ENCODE data around the gene CEP170.
"Not testable (repeated sequence)": the region's sequence is repeated elsewhere in the genome, so short reads cannot be mapped to it uniquely, and the experiment has no call there.

Gene CEP170

DNA sequence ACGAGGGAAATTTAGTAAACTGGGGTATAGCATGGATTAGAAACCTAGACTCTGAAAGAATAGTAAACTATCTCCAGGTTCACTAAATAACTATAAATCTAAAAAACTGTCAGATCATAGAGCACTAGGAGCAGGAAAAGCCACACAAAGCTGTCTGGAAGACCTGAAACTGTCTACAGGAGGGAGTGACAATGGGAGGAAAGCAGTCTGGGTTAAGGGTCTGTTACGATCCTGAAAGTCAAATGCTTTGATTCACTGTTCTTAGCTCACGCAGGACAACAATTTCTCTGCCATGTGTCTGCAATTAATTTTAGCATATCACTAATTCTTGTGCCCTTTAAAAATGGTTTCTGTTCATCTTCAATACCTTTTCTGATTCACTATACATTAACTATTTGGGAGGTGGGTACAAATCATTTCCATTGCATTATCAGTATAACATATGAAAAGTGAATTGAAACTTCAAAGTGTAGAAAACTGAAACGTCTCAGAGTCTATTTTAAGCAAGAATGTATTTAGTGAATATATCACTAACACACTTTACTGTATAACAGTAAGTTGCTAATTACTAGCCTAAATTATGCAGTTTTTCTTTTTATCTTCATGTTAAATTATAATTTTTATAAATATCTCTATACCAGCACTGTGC lies 18.4 kb downstream of the CEP170 start:
- FAIRE-seq (no peak), DNase-seq (ENCODE audit: low spot score) (no peak)

DNA sequence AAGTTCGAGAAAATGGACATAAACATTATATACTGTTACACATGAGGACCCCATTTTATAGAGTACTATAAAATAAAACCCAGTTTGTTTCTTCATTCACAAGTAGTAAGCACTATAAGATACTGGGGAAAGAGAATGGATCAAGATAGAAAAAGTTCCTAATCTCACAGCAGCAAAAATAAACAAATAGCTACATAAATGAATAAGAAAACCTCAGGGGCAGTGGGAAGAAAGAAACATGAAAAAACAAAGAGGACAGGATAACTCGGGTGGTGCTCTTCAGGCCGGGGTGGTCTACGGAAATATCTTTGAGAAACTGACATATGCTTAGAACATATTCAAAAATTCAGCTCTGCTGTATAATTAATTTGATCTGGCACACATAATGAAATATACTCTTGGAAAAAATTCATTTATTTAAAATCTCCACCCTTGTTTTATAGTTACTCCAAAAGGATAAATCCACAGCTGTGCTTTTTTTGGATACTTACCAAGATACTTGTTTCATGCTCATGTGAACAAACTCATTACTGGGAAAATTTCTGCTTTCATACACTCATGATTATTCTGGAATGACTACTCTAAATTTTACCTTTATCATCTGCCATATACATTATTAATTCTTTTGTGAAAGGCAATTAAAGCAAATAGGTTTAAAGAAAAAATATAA lies 20.0 kb downstream of the CEP170 start:
- no peak for DNase-seq (ENCODE audit: low spot score)
- FAIRE-seq = no peak

DNA sequence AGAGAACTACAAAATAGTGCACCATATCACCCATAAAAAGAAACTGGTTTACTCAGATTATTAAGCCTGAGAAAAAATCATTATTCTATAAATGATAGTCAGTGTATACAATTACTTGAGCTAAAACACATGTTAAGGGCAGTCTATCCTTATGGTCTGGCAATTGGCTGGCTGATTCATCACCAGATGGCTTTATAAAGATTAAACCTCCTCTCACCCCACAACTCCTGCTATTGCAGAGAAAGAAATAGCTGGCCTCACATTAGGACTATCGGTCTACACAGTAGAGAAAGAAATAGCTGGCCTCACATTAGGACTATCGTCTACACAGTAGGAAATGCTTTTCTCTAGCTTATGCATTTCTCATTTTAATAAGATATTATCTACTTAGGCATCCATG lies 21.2 kb downstream of the CEP170 start:
- DNase-seq (ENCODE audit: low spot score) (no peak), FAIRE-seq (no peak)

DNA sequence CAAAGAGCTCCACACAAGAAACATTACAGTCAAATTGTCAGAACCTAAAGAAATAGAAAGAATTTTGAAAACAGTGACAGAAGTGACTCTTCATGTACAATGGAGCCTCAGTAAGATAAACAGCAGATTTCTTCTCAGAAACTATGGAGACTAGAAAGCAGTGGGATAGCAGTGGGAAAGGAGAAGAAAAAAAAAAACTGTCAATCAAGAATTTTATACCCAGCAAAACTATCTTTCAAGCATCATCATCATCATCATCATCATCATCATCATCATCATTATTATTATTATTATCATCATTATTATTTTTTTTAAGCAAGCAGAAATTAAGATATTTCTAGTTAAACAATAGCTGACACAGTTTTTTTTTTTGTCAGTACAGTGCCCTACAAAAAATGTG lies 24.2 kb downstream of the CEP170 start:
- FAIRE-seq = no peak

DNA sequence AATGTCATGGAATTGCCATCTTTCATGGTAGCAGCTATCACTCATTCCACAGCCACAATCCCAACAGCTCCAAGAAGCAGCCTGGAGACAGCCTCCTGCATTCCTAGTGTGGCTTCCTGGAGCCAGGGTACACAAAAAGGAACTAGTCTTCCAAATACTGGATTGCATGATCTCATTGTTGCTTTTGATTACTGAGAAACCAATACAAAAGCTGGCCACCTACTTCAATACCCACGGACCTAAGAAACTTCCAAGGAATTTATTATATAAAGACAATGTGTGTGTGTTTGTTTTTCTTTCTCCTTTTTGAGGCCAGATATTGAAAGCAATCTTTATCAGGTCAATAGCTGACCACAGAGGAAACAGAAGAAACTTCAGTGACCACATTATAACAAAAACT lies 25.6 kb downstream of the CEP170 start:
- FAIRE-seq = no peak
- no peak for DNase-seq (ENCODE audit: low spot score)

More for the DNA sequence above, 24.2 kb downstream of the CEP170 start:
- DNase-seq (ENCODE audit: low spot score) = peak; percentile 6

DNA sequence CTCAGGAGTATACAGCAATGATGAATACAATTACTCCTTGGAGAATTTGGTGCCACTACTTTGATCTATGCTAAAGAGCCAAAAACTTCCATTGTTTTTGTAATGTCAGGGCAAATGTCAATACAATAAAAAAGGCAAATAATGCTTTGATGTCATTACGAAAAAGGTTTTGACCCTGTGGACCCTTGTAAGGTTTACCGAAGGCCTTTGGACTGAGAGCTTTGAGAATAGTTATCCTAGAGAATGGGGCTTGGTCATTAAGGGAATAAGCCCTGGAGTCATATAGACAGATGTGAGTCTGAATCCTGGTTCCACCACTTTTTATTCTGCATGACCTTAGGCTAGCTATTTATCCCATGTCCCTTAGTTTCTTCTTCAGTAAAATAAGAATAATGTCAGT lies 27.5 kb downstream of the CEP170 start:
- no peak for DNase-seq (ENCODE audit: low spot score)
- no peak for FAIRE-seq

DNA sequence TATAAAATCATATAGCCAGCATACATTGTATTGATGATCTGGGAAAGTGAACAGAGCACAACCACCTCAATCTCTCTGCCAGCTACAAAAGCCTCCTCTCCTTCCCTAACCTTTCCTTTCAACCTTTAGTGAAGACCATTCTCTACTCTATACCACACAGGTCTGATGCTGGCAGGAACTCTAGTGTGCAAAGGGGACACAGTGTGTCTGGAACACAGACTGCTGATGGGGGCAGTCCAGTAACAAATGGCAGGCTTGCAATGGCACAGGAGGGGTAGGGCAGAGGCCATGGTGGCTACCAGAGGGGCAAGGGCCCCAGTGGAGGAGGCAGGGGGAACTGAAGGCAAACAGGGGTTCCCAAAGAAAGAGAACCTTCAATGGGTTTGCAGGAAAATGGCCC lies 37.0 kb downstream of the CEP170 start:
- DNase-seq (ENCODE audit: low spot score) (no peak), FAIRE-seq (peak; percentile 50)

DNA sequence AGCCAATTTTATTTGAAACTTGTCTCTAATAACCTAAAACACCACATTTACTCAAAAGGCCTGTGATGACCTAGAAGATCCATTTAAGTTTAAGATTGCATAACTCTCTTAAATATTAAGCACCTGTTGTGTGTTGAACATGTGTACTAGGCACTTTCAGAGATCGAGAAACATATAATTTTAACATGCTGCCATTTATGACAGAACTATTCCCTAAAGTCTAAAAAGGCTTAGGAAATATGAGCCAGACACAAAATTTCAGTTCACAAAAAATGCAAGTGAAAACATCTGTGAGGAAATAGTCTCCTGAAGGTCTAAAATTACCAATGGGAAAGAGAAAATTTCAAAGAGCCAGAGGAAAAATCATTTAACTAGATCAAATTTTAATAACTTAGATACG lies 37.7 kb downstream of the CEP170 start:
- FAIRE-seq (no peak), DNase-seq (ENCODE audit: low spot score) (no peak)

DNA sequence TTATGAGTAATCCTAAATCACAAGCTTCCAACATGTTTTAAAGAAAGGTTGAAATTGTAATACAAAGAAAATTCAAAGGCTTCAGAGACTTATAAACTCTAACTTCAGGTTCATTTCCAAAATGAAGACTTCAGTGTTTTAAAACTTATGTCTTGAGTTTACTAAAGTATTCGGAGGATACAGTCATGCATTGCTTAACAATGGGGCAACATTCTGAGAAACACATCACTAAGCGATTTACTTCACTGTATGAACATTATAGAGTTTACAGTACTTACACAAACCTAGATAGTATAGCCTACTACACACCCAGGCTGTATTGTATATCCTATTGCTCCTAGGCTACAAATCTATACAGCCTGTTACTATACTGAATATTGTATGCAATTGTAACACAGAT lies 38.3 kb downstream of the CEP170 start:
- DNase-seq (ENCODE audit: low spot score) (no peak), FAIRE-seq (no peak)

DNA sequence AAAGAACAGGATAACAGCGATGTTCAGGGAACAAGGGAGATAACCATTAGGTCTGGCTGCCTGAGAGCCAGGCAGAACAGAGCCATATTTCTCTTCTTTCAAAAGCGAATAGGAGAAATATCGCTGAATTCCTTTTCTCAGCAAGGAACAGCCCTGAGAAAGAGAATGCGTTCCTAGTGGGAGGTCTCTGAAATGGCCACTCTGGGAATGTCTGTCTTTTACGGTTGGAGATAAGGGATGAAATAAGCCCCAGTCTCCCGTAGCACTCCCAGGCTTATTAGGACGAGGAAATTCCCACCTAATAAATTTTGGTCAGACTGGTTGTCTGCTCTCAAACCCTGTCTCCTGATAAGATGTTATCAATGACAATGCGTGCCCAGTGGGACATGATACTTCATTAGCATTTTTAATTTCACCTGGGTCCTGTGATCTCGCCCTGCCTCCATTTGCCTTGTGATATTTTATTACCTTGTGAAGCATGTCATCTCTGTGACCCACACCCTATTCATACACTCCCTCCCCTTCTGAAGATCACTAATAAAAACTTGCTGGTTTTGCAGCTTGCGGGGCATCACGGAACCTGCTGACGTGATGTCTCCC lies 39.7 kb downstream of the CEP170 start:
- not testable (repeated sequence) for FAIRE-seq; DNase-seq (ENCODE audit: low spot score)

DNA sequence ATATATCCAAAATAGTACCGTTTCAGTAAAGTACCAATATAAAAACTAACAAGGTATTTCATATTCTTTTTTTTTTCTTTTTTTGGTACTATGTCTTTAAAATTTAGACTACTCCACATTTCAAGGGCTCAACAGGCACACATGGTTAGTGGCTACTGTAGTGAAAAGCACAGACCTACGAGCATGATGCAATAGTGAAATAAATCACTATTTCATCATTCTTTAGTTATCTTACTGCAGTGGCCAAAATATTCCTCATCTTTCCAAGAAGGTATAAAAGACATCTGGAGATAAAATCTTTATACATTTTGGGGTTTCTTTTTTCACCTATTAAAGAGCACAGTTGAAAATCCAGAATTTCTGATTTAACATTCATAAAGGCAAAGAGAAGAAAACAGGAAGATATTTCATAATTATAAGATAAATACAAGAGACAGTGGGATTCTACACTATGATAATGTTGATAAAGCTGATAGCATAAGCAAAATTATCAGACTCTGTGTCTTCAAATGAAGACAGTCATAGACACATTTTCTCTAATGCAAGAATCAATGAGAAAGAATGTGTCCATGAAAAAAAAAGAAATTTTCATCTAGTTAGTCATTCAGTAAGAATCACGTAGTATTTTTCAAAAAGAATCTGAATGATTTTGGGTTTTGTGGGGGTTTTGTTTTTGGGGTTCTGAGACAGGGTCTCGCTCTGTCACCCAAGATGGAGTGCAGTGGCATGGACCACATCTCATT lies 41.9 kb downstream of the CEP170 start:
- FAIRE-seq = no peak

DNA sequence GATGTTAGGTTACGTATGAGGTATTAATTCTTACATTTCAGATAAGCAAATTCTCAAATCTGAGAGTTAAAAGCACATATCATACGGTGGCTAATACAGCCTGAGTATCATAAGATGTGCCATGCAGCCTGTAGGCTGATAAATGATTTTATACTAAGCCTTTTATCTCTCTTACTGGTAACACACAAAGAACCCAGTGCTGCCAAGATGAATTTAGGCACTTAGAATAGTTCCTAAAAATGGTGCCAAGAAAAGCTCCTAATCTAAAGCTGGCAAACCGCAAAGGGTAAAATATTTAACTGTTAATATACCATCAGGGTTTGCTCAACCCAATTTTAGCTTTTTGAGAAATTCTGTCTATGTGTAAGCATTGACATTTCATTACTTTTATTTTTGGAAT lies 43.1 kb downstream of the CEP170 start:
- FAIRE-seq = not testable (repeated sequence)

More for the DNA sequence above, 41.9 kb downstream of the CEP170 start:
- no peak for DNase-seq (ENCODE audit: low spot score)

DNA sequence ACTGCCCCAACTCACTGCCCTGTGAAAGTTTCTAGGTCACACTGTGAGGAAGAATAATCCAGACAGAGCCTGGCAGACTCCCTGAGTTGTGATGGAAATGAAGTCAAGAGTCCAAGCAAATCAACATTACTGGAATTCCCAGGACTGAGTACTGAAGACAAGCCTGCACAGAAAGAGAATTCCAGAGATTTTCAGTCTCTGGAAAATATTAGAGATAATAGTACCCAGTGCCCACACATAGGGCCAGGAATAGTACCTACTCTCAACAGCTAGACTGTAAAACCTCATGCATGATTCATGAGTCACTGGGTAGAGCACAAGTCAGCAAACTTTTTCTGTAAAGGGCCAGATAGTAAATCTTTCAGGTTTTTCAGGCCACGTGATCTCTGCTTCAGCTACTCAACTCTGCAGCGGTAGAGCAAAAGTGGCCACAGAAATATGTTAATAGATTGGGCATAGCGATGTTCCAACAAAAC lies 50.0 kb downstream of the CEP170 start:
- FAIRE-seq = not testable (repeated sequence)
- peak; percentile 6 for DNase-seq (ENCODE audit: low spot score)

More for the DNA sequence above, 43.1 kb downstream of the CEP170 start:
- not testable (repeated sequence) for DNase-seq (ENCODE audit: low spot score)

DNA sequence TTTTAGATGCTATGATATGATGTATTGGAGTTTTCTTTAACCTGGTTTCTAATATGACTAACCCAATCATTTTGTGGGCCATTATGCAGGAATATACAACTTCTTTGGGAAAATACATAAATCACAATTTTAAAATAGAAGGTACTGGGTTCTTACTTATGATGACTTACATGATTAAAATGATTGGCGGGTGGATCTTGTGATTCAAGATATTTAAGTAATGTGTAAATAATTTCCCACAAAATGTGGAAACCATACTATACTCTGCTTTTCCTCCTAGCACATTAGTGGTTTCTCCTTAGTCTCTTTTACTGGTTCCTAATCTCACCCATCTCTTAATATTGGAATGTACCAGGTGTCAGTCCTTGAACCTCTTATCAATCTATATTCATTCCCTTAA lies 50.7 kb downstream of the CEP170 start:
- DNase-seq (ENCODE audit: low spot score); FAIRE-seq: not testable (repeated sequence)

DNA sequence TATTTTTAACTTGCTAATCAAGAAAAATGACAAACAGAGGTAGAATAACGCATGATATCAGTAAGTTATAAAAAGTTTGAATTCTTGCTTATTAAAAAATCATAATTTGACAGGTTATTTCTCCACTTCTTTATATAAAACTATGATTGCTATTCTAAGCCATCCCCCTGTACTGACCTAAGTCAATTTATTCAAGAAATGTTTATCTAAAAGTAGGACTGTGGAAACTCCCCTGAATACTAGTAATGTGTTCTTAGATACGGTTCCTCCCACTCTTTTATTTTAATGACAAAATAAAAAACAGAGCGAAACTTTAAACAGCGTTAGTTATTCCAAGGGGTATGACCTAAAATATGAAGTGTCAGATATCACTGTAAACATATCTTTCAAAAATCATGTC lies 51.9 kb downstream of the CEP170 start:
- FAIRE-seq; DNase-seq (ENCODE audit: low spot score): not testable (repeated sequence)

DNA sequence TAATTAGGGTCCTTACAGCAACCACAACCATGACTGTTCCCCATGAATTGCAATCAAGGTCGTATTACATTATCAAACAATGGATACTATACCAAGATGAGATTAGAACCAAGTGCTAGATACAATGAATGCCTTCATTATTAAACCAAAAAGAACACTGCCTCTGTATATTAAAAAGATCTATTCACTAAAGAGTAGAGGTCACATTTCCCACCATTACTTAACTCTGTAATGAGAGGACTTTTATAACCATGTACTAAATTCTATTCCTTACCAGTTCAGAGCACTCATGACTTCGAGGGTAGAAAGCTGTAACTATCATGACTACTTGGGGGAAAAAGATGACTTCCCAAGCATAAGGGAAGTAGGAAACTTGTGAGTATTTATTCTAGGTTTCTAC lies 53.8 kb downstream of the CEP170 start:
- DNase-seq (ENCODE audit: low spot score); FAIRE-seq: not testable (repeated sequence)

DNA sequence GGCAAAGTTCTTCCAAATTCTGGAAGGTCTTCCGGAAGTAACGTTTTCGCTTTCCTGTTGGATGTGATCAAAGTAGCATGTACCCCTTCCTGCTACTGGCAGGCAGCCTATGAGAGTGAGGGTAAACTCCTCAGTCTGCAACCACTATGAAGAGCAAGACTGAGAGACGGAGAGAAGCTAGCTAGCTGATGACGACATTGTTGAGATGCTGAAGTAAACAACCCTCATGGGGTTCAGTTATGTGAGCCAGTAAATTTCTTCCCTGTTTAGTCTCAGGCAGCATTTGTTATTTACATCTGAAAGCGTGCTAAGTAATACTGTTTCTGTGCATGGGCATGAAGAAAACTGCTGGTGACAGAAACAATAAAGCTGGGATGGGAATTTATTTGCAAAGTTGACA lies 57.6 kb downstream of the CEP170 start:
- not testable (repeated sequence) for DNase-seq (ENCODE audit: low spot score)
- peak; percentile 37 for FAIRE-seq

DNA sequence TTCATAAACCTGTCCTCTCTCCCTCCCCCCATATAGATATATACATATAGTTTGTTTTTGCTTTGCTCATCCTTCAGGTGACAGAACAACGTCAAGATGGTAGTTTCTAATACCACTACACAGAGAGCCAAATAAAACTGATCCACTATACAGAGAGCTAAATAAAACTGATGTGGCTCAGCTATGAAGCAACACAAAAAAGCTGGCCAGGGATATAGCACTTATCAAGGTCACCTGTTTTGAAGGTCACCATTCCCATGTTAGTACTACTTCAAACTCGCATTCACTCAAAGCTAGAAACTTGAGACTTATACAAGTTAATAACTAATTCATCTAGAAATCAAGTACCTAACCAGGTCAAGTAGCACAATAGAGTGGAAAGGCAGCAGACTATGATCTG lies 61.8 kb downstream of the CEP170 start:
- not testable (repeated sequence) for DNase-seq (ENCODE audit: low spot score); FAIRE-seq

DNA sequence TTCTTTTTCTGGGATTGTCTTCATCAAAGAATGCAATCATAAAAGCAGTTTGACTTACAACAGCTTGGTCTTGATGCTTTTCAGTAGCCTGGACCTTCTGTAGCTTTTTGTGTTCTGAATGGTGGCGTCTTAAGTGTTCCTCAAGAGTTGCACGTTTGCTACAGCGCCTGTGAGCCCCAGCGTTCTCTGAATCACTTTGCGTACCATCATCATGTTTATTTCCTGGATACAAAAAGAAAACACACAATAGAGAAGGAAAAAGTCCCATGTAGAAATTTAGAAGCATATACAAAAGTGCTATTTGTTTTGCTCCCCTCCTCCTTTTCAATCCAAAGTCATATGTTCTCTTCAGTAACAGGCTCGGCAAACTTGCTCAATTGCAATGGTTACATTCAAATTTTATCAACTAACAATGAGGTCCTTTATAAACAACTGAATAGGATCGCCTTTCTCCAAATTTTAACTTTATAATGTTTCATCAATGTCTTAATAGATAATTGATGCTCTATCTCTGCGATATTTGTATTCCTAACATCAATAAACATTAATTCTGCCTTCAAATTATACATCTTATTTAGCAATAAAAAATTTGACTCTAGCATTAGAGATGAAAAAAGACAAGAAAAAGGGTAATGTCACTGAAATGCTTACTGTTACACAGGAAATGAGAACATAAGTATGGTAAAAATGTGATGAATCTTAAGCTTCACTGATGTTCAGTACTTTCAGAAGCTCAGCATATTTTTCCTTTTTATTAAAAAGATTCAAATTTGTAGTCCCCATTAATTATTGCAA lies 68.7 kb downstream of the CEP170 start:
- FAIRE-seq; DNase-seq (ENCODE audit: low spot score): not testable (repeated sequence)

DNA sequence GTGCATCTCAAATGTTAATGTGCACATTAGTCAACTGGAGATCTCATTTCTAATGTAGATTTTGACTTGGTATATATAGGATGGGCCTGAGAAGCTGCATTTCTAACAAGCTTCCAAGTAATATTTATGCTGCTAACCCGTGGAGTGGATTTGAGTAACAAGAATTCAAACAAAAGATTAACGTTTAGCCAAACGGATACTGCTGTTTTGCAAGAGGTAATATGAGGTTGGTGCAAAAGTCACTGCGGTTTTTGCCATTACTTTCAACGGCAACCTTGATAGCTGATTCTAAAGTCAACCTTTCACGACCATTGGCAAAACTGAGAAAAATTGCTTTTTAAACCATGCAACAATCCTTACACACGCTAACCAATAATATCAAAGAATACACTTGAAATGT lies 70.3 kb downstream of the CEP170 start:
- DNase-seq (ENCODE audit: low spot score); FAIRE-seq: not testable (repeated sequence)

DNA sequence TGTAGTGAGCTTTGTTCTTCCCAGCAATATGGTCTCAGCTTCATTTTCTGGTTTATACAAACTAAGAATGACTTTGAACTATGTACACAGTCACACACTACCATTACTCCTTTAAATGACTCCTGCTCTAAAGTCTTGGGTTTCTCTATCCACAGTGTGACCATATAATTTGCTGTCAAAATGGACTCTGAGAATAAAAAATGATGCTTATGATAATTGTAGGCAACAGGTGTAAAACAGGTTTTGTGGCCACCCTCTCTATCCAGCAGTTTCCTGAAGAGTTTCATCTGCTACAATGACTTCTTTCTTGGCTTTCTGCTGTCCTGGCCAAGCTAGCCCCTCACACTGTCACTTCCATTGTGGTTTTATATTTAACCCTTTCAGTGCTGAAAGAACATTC lies 71.4 kb downstream of the CEP170 start:
- not testable (repeated sequence) for FAIRE-seq; DNase-seq (ENCODE audit: low spot score)
